Measurements from ENCODE around the gene BSG.

BSG gene

GRCh38 chr19:536881-537404, 35.5 kb upstream of the BSG start:
- TF ChIP-seq, protein P1, sequence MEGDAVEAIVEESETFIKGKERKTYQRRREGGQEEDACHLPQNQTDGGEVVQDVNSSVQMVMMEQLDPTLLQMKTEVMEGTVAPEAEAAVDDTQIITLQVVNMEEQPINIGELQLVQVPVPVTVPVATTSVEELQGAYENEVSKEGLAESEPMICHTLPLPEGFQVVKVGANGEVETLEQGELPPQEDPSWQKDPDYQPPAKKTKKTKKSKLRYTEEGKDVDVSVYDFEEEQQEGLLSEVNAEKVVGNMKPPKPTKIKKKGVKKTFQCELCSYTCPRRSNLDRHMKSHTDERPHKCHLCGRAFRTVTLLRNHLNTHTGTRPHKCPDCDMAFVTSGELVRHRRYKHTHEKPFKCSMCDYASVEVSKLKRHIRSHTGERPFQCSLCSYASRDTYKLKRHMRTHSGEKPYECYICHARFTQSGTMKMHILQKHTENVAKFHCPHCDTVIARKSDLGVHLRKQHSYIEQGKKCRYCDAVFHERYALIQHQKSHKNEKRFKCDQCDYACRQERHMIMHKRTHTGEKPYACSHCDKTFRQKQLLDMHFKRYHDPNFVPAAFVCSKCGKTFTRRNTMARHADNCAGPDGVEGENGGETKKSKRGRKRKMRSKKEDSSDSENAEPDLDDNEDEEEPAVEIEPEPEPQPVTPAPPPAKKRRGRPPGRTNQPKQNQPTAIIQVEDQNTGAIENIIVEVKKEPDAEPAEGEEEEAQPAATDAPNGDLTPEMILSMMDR (IDR thresholded peaks at IDR 0.05): no peak

DNA sequence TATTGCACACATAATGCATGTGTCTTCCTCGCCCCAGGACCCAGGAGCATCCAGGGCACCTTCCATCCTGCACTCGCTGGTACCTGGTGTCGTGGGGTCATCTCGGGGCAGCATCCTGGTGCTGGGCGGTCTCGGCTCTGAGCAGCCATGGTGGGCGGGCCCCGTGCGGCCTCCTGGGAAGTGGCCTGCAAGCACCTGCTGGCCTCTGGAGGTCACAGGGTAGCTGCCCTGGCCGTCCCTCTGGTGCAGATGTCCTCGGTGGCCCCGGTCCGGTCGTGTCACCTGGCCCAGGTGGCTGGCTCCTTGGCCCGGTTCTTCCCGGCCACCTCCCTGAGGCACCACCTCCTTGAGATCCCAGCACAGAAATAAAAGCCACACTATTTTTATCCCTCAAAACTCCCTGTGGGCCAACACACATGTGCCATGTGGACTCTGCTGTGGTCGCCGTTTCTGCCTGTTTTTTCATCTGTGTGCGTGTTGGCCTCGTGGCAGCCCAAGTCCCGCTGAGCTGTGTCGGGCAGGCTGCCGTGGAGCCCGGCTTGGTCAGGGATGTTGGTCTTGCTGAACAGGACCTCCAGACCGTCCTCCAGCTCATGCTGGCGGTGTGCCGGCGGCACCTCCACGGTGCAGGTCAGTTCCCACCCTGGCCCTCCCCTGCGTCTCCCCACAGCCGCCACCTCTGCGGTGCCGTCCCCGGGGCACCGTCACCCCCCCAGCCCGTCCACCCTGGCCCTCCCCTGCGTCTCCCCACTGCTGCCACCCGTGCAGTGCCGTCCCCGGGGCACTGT, 33.6 kb upstream of the BSG start:
- TF ChIP-seq, protein P1 (IDR thresholded peaks at IDR 0.05): no peak

DNA sequence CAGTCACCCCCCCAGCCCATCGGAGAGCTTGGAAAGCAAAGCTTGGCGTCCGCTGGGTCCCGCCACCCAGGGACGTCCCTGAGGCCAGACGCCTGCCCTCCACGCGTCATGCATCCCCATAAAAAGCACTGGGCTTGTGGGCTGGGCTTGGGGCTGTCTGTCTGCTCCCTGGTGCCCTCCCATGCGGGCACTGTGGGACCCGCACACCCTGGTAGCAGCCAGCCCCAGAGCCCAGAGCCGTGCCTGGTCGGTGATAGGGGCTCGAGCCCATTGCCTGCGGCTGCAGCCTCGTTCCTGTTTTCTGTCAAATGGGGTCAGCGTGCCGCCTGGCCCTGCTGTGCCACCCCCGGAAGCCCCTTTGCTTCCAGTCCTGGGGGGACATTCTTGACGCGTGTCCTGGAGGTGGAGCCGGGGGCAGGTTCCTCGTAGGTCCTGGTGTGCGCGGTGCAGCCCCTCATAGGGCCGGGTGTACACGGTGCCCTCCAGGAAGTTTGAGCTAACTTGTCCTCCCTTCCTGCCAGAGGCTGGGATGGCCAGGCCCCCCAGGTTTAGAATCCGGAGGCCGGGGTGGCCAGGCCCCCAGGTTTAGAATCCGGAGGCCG, 32.9 kb upstream of the BSG start:
- TF ChIP-seq, protein P1 (IDR thresholded peaks at IDR 0.05): no peak

- TF ChIP-seq, protein P1 (IDR thresholded peaks at IDR 0.05): no peak
These were observed 31.3 kb upstream of the BSG start for GRCh38 chr19:540867-541637.

DNA sequence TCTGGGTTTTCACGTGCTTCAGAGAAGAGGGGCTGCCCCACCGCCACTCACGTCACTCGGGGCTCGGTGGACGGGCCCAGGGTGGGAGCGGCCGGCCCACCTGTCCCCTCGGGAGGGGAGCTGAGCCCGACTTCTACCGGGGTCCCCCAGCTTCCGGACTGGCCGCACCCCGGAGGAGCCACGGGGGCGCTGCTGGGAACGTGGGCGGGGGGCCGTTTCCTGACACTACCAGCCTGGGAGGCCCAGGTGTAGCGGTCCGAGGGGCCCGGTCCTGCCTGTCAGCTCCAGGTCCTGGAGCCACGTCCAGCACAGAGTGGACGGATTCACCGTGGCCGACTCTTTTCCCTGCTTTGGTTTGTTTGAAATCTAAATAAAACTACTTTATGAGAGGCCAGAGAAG, 30.7 kb upstream of the BSG start:
- TF ChIP-seq, protein P1 (IDR thresholded peaks at IDR 0.05): no peak

GRCh38 chr19:542173-542866, 30.1 kb upstream of the BSG start:
- TF ChIP-seq, protein P1 (IDR thresholded peaks at IDR 0.05): no peak
